HCT116 (cell line): ENCODE measurements around the gene PAEP.

Experiments used
- CTCF ChIP-seq, 3 experiments: fragments of 200-600 bp in 1 of 3; sonication (generic) in 1 of 3; IDR thresholded peaks in 2 of 3; conservative IDR thresholded peaks in 1 of 3; 2 replicates each; pipeline ENCODE4 v1.5.1; 2012 to 2017; ENCODE audit warnings: low read depth in 2 of 3, low read length in 2 of 3, antibody characterized with exemption in 1 of 3, borderline replicate concordance in 1 of 3, control low read depth in 1 of 3, mild to moderate bottlenecking in 1 of 3, mixed read lengths in 1 of 3, mixed run types in 1 of 3, moderate library complexity in 1 of 3; ENCODE audit not compliant: insufficient read depth in 1 of 3
- EZH2 ChIP-seq: fragments of 200-600 bp; sonication (generic); IDR thresholded peaks from 2 replicates; pipeline ENCODE4 v1.6.1; 2017; ENCODE audit warnings: antibody characterized with exemption, mixed run types
- POLR2A ChIP-seq: IDR thresholded peaks from 2 replicates; pipeline ENCODE4 v1.7.0; 2011; ENCODE audit warnings: borderline replicate concordance; ENCODE audit not compliant: insufficient read depth, insufficient read length; ENCODE audit errors: extremely low read depth
- SP1 ChIP-seq: IDR thresholded peaks from 2 replicates; pipeline ENCODE4 v1.6.1; 2012; ENCODE audit warnings: low read depth
- TF ChIP-seq, protein P1 (sequence below): IDR thresholded peaks from 2 replicates; pipeline ENCODE4 v1.6.1; 2012; ENCODE audit warnings: low read depth

DNA sequence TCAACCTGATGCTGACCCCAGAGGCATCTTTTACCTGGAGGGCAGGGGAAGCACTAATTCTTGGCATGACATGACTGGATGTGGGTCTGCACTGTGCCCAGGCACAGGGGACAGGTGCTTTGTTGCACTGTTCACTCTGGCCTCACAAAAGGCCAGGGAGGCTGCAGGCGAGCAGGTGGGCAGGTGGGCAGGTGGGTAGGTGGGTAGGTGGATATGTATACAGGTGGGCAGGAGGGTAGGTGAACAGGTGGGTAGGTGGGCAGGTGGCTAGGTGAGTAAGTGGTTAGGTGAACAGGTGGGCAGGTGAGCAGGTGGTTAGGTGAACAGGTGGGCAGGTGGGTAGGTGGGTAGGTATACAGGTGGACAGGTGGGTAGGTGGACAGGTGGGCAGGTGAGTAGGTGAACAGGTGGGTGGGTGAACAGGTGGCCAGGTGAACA, 1.5 kb downstream of the PAEP start:
- no peak for TF ChIP-seq CTCF (IDR thresholded peaks at IDR 0.05 in 2 of 3, conservative IDR thresholded peaks at IDR 0.05 in 1 of 3; ENCODE audit: borderline replicate concordance in 1 of 3, insufficient read depth in 1 of 3, low read depth in 2 of 3, low read length in 2 of 3)
- no peak for TF ChIP-seq SP1
- TF ChIP-seq, protein P1, sequence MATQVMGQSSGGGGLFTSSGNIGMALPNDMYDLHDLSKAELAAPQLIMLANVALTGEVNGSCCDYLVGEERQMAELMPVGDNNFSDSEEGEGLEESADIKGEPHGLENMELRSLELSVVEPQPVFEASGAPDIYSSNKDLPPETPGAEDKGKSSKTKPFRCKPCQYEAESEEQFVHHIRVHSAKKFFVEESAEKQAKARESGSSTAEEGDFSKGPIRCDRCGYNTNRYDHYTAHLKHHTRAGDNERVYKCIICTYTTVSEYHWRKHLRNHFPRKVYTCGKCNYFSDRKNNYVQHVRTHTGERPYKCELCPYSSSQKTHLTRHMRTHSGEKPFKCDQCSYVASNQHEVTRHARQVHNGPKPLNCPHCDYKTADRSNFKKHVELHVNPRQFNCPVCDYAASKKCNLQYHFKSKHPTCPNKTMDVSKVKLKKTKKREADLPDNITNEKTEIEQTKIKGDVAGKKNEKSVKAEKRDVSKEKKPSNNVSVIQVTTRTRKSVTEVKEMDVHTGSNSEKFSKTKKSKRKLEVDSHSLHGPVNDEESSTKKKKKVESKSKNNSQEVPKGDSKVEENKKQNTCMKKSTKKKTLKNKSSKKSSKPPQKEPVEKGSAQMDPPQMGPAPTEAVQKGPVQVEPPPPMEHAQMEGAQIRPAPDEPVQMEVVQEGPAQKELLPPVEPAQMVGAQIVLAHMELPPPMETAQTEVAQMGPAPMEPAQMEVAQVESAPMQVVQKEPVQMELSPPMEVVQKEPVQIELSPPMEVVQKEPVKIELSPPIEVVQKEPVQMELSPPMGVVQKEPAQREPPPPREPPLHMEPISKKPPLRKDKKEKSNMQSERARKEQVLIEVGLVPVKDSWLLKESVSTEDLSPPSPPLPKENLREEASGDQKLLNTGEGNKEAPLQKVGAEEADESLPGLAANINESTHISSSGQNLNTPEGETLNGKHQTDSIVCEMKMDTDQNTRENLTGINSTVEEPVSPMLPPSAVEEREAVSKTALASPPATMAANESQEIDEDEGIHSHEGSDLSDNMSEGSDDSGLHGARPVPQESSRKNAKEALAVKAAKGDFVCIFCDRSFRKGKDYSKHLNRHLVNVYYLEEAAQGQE = no peak
- TF ChIP-seq EZH2 = no peak
- TF ChIP-seq POLR2A = no peak
